Measurements from ENCODE around the gene NRIP2. TPM values are rescaled to one million over a fixed set of nuclear protein-coding genes. Genes with fewer than 3 reads are reported as not detected.

The NRIP2 gene
- total RNA-seq, 2 experiments from 2014 or later: not detected

GRCh38 chr12:2793561-2793960, 41.3 kb downstream of the NRIP2 start:
- H3K4me3 Mint-ChIP-seq: peak overlapping the region; percentile 70
- no peak overlapping the region for H3K27ac Mint-ChIP-seq
- peaks cover 24% of the 10 kb centered on the region for H3K36me3 Mint-ChIP-seq (ENCODE audit: low read depth)
- DNase-seq: no peak
- no peaks in the 10 kb centered on the region for H3K27me3 Mint-ChIP-seq
- intact Hi-C loops (cut with DNase I, micrococcal nuclease): loop anchor here in 1 of 2 experiments (10.0 kb wide), 1 partner anchor 1099 kb away; the partner anchor contains the start of gene ADIPOR2
- ChIA-PET CTCF (no interaction called here), POLR2A (no interaction called here)
- no peaks in the 10 kb centered on the region for H3K9me3 Mint-ChIP-seq (ENCODE audit: low read depth)
- H3K4me1 Mint-ChIP-seq: peaks cover 17% of the 10 kb centered on the region
- no peak for ATAC-seq

GRCh38 chr12:2792671-2793500, 41.9 kb downstream of the NRIP2 start:
- intact Hi-C loops (cut with DNase I, micrococcal nuclease): loop anchor here in 1 of 2 experiments (10.0 kb wide), 1 partner anchor 1098 kb away; the partner anchor contains the start of gene ADIPOR2
- H3K4me3 Mint-ChIP-seq: peak overlapping the region; percentile 70

GRCh38 chr12:2791089-2791488, 43.7 kb downstream of the NRIP2 start:
- Mint-ChIP-seq H3K9me3 (ENCODE audit: low read depth) (no peaks in the 10 kb centered on the region), H3K36me3 (ENCODE audit: low read depth) (peaks cover 1% of the 10 kb centered on the region), H3K4me3 (no peak overlapping the region), H3K27me3 (no peaks in the 10 kb centered on the region), H3K27ac (no peak overlapping the region), H3K4me1 (peaks cover 2% of the 10 kb centered on the region)
- intact Hi-C loops (cut with DNase I, micrococcal nuclease): loop anchor here in 1 of 2 experiments (10.0 kb wide), 1 partner anchor 1096 kb away; the partner anchor contains the start of gene ADIPOR2
- CTCF ChIA-PET: interaction anchor here (0.6 kb wide), 1 partner anchor 81 kb away, joined by 4 read pairs; no protein-coding TSS in a partner anchor
- ATAC-seq (no peak), DNase-seq (no peak)
- POLR2A ChIA-PET: no interaction called here

More at GRCh38 chr12:2792671-2793500, 41.9 kb downstream of the NRIP2 start:
- ATAC-seq (no peak), DNase-seq (no peak)
- Mint-ChIP-seq H3K9me3 (ENCODE audit: low read depth) (no peaks in the 10 kb centered on the region), H3K27me3 (no peaks in the 10 kb centered on the region), H3K36me3 (ENCODE audit: low read depth) (peaks cover 17% of the 10 kb centered on the region), H3K27ac (no peak overlapping the region), H3K4me1 (peaks cover 14% of the 10 kb centered on the region)
- ChIA-PET CTCF (no interaction called here), POLR2A (no interaction called here)

GRCh38 chr12:2785017-2785416, 49.8 kb downstream of the NRIP2 start:
- Mint-ChIP-seq H3K4me3 (no peak overlapping the region), H3K9me3 (ENCODE audit: low read depth) (no peaks in the 10 kb centered on the region), H3K27ac (no peak overlapping the region), H3K4me1 (peaks cover 8% of the 10 kb centered on the region), H3K36me3 (ENCODE audit: low read depth) (no peaks in the 10 kb centered on the region), H3K27me3 (peaks cover 12% of the 10 kb centered on the region)
- ChIA-PET POLR2A (no interaction called here), CTCF (interaction anchor here (1.2 kb wide), 1 partner anchor 102 kb away, joined by 4 read pairs; no protein-coding TSS in a partner anchor)
- no peak for DNase-seq
- ATAC-seq: no peak
- intact Hi-C loops (cut with DNase I, micrococcal nuclease): loop anchor here in 1 of 2 experiments (2.0 kb wide), 1 partner anchor 94 kb away; no protein-coding TSS in a partner anchor

- intact Hi-C loops (cut with DNase I, micrococcal nuclease): loop anchor here (1.0 to 2.0 kb wide), 2 partner anchors 93 to 101 kb away; no protein-coding TSS in a partner anchor
- ChIA-PET CTCF (interaction anchor here (0.5 to 2.5 kb wide), 14 partner anchors 12 to 817 kb away, joined by 3 to 24 read pairs (median 3); no protein-coding TSS in a partner anchor), POLR2A (interaction anchor here (0.7 kb wide), 1 partner anchor 12 kb away, joined by 3 read pairs; no protein-coding TSS in a partner anchor)
- Mint-ChIP-seq H3K4me1 (peaks cover 8% of the 10 kb centered on the region), H3K27ac (no peak overlapping the region), H3K36me3 (ENCODE audit: low read depth) (no peaks in the 10 kb centered on the region), H3K9me3 (ENCODE audit: low read depth) (no peaks in the 10 kb centered on the region), H3K4me3 (peak overlapping the region; percentile 62), H3K27me3 (peaks cover 12% of the 10 kb centered on the region)
- peak; percentile 90 for ATAC-seq
- peak; percentile 66 for DNase-seq
Observed at GRCh38 chr12:2783936-2784600, 50.8 kb downstream of the NRIP2 start.

- H3K27me3 Mint-ChIP-seq: peaks cover 9% of the 10 kb centered on the region
- intact Hi-C loops (cut with DNase I, micrococcal nuclease): no loop called here
- no peaks in the 10 kb centered on the region for H3K9me3 Mint-ChIP-seq (ENCODE audit: low read depth)
- DNase-seq: no peak
- ChIA-PET POLR2A (no interaction called here), CTCF (interaction anchor here (0.6 kb wide), 2 partner anchors 15 to 524 kb away, joined by 3 read pairs; no protein-coding TSS in a partner anchor)
- peaks cover 5% of the 10 kb centered on the region for H3K4me1 Mint-ChIP-seq
- no peak for ATAC-seq
- H3K4me3 Mint-ChIP-seq: no peak overlapping the region
- H3K27ac Mint-ChIP-seq: no peak overlapping the region
- H3K36me3 Mint-ChIP-seq (ENCODE audit: low read depth): no peaks in the 10 kb centered on the region
Observed at GRCh38 chr12:2779281-2779680, 55.6 kb downstream of the NRIP2 start.

- no peak for ATAC-seq
- ChIA-PET CTCF (no interaction called here), POLR2A (no interaction called here)
- Mint-ChIP-seq H3K27ac (no peak overlapping the region), H3K36me3 (ENCODE audit: low read depth) (no peaks in the 10 kb centered on the region), H3K9me3 (ENCODE audit: low read depth) (no peaks in the 10 kb centered on the region), H3K4me1 (no peaks in the 10 kb centered on the region), H3K27me3 (no peaks in the 10 kb centered on the region), H3K4me3 (no peak overlapping the region)
- intact Hi-C loops (cut with DNase I, micrococcal nuclease): no loop called here
- DNase-seq: no peak
Observed at GRCh38 chr12:2776129-2776806, 58.6 kb downstream of the NRIP2 start.

- ChIA-PET POLR2A (no interaction called here), CTCF (no interaction called here)
- ATAC-seq (no peak), DNase-seq (no peak)
- intact Hi-C loops (cut with DNase I, micrococcal nuclease): no loop called here
- no peak overlapping the region for H3K4me3 Mint-ChIP-seq
- no peaks in the 10 kb centered on the region for H3K4me1 Mint-ChIP-seq
- H3K36me3 Mint-ChIP-seq (ENCODE audit: low read depth): no peaks in the 10 kb centered on the region
- H3K27me3 Mint-ChIP-seq: no peaks in the 10 kb centered on the region
- no peaks in the 10 kb centered on the region for H3K9me3 Mint-ChIP-seq (ENCODE audit: low read depth)
- H3K27ac Mint-ChIP-seq: no peak overlapping the region
Observed at GRCh38 chr12:2775431-2775830, 59.4 kb downstream of the NRIP2 start.

Other genes starting within 250 kb of the NRIP2 start
- gene FKBP4, start 40.1 kb downstream of the NRIP2 start, total RNA-seq: 100 to 1,000 TPM; 129 to 182 TPM
- 10 to 100 TPM; 28.0 to 35.3 TPM for gene ITFG2, start 22.4 kb downstream of the NRIP2 start, total RNA-seq
- under 1 TPM in 1 of 2 experiments, not detected in 1; 0.16 TPM for gene TEX52, start 22.0 kb upstream of the NRIP2 start, total RNA-seq
- gene FOXM1, start 42.1 kb upstream of the NRIP2 start, total RNA-seq: 10 to 100 TPM; 74.5 to 92.3 TPM
- gene RHNO1, start 42.2 kb upstream of the NRIP2 start, total RNA-seq: 10 to 100 TPM; 61.1 to 91.4 TPM
- gene TULP3, start 55.9 kb upstream of the NRIP2 start, total RNA-seq: 1 to 10 TPM; 5.9 to 7.3 TPM
- gene TEAD4, start 124.4 kb upstream of the NRIP2 start, total RNA-seq: 1 to 10 TPM; 7.2 to 9.0 TPM
- gene TSPAN9, start 242.3 kb upstream of the NRIP2 start, total RNA-seq: 1 to 10 TPM in 1 of 2 experiments, under 1 TPM in 1; 0.82 to 1.3 TPM